ENCODE measurements around the gene RERE.

RERE gene

DNA sequence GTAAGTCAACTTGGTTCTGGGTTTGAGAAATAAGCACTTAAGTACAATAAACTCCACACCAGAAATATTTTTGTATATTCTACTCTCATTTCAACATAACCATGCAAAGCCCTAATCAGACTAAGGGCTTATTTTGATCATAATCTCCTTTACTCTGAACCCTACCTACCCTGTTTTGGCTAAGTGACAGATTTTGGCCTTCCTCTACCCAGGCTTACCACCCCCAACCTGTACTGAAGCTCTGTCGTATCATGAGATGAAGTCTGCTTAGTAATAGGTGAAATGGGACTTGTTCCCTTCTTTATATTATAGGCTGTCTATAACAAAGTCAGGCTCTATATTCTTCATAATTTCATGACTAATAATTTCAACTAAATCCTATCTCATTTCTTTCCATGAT is 135.5 kb downstream of the RERE start:
- DNase-seq (no peak), ATAC-seq (ENCODE audit: insufficient read depth, low read depth) (no peak)
- Histone ChIP-seq H3K36me3 (ENCODE audit: insufficient read depth, low read length) (no peaks in the 10 kb centered on the region), H3K79me2 (ENCODE audit: insufficient read depth, low read length) (peaks cover 34% of the 10 kb centered on the region), H3K9ac (ENCODE audit: low read depth, low read length) (no peak overlapping the region), H3K27ac (ENCODE audit: low read length) (no peak overlapping the region), H3K27me3 (ENCODE audit: insufficient read depth, low read length, poor library complexity) (no peaks in the 10 kb centered on the region), H2AFZ (ENCODE audit: low read depth, low read length) (no peak overlapping the region), H3K4me2 (ENCODE audit: insufficient read depth, low read length) (no peak overlapping the region), H3K4me3 (ENCODE audit: low read depth in 1 of 2, low read length in 2 of 2) (no peak overlapping the region), H4K20me1 (ENCODE audit: insufficient read depth, low read length) (peaks cover 35% of the 10 kb centered on the region), H3K4me1 (ENCODE audit: insufficient read depth, low read length) (no peaks in the 10 kb centered on the region), H3K9me3 (ENCODE audit: insufficient read depth, low read length, severe bottlenecking) (no peaks in the 10 kb centered on the region)
- no peak for TF ChIP-seq CTCF (IDR thresholded peaks at IDR 0.05; ENCODE audit: borderline replicate concordance, extremely low read depth, low read length, poor library complexity, severe bottlenecking)
- no peak for TF ChIP-seq EZH2 (IDR thresholded peaks at IDR 0.05; ENCODE audit: borderline replicate concordance, low read depth, low read length, severe bottlenecking)

DNA sequence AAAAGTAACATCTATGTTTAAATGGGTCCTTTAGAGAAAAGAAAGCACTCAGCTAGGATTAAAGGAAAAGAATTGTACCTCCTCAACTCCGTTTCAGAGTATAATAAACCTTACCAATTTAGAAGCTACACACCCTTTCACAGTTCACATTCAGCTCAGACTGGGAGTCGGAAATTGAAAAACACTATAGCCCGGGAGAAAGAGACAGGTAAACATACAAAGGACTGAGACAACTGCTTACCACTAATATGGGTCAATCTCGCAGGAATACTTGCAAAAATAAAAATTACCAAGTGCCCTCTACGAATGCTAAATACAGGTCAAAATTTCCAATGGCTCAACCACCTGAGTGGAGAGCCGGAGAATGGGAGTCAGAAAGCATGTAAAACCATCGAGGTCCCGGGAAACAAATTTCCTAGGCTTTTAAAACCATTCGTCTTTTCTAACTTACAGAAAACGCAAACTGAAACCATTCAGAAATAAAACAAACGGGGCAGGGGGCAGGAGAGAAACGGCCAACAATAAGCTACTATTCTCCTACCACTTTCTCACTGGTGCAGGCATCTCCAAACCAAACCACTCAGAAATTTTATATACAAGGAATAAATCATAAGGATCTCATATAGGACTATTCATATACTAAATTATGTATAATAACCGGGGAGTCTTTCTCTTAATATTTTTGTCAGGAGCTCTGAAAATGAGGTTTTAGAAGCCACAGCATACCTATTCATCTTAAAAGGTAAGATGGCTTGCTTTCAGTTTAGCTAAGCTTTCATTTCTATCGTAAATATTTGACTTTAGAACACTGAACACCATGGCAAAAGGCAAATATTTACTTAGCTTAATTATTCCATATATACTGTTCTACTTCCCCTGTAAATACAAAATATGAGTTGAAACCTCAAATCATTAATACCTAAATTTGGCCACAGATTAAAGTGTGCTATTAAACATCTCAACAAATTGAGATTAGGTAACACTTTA is 136.5 kb downstream of the RERE start:
- Histone ChIP-seq H4K20me1 (ENCODE audit: insufficient read depth, low read length) (peaks cover 36% of the 10 kb centered on the region), H3K4me3 (ENCODE audit: low read depth in 1 of 2, low read length in 2 of 2) (no peak overlapping the region), H3K4me1 (ENCODE audit: insufficient read depth, low read length) (no peaks in the 10 kb centered on the region), H3K27ac (ENCODE audit: low read length) (no peak overlapping the region), H3K79me2 (ENCODE audit: insufficient read depth, low read length) (peaks cover 35% of the 10 kb centered on the region), H3K9me3 (ENCODE audit: insufficient read depth, low read length, severe bottlenecking) (no peaks in the 10 kb centered on the region), H3K27me3 (ENCODE audit: insufficient read depth, low read length, poor library complexity) (no peaks in the 10 kb centered on the region), H3K4me2 (ENCODE audit: insufficient read depth, low read length) (no peak overlapping the region), H3K9ac (ENCODE audit: low read depth, low read length) (no peak overlapping the region), H2AFZ (ENCODE audit: low read depth, low read length) (no peak overlapping the region), H3K36me3 (ENCODE audit: insufficient read depth, low read length) (no peaks in the 10 kb centered on the region)
- TF ChIP-seq CTCF (IDR thresholded peaks at IDR 0.05; ENCODE audit: borderline replicate concordance, extremely low read depth, low read length, poor library complexity, severe bottlenecking) = no peak
- no peak for TF ChIP-seq EZH2 (IDR thresholded peaks at IDR 0.05; ENCODE audit: borderline replicate concordance, low read depth, low read length, severe bottlenecking)
- DNase-seq (no peak), ATAC-seq (ENCODE audit: insufficient read depth, low read depth) (no peak)

DNA sequence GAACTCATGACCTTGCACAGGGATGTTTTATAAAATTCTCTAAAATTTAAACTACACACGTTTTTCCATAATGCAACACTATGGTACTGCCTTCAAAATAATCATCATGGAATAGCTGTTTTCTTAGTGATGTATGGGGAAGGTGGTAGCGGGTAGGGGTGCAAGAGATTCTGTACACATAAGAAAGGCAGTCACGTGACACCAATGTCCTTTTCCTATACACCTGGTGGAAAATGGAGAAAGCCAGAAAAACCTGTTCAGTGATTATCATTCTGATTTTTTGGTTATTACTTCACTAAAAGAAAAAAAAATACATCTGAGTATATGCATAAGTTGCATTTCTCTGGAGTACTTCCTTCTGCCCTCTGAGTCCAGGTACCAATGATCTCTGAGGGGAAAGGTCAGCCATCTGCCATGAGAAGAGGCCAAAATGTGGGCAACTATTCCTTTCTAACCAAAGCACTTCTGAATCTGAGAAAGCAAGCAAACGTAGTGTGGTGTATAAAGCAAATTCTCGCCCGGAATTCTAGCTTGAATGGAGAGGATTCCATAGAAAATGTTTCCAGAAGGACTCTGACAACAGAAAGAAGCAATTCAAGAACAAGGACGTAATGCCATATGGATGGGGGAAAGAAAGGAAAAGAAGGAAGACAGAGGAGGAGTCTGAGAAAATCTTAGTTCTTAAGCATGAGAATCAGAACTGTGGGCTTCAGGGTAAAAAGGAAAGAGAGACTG is 137.3 kb downstream of the RERE start:
- Histone ChIP-seq H3K9me3 (ENCODE audit: insufficient read depth, low read length, severe bottlenecking) (no peaks in the 10 kb centered on the region), H3K4me2 (ENCODE audit: insufficient read depth, low read length) (no peak overlapping the region), H4K20me1 (ENCODE audit: insufficient read depth, low read length) (peaks cover 36% of the 10 kb centered on the region), H3K4me3 (ENCODE audit: low read depth in 1 of 2, low read length in 2 of 2) (no peak overlapping the region), H3K4me1 (ENCODE audit: insufficient read depth, low read length) (no peaks in the 10 kb centered on the region), H3K27ac (ENCODE audit: low read length) (no peak overlapping the region), H2AFZ (ENCODE audit: low read depth, low read length) (no peak overlapping the region), H3K9ac (ENCODE audit: low read depth, low read length) (no peak overlapping the region), H3K36me3 (ENCODE audit: insufficient read depth, low read length) (no peaks in the 10 kb centered on the region), H3K27me3 (ENCODE audit: insufficient read depth, low read length, poor library complexity) (no peaks in the 10 kb centered on the region), H3K79me2 (ENCODE audit: insufficient read depth, low read length) (peaks cover 35% of the 10 kb centered on the region)
- no peak for DNase-seq
- ATAC-seq (ENCODE audit: insufficient read depth, low read depth) = no peak
- no peak for TF ChIP-seq EZH2 (IDR thresholded peaks at IDR 0.05; ENCODE audit: borderline replicate concordance, low read depth, low read length, severe bottlenecking)
- TF ChIP-seq CTCF (IDR thresholded peaks at IDR 0.05; ENCODE audit: borderline replicate concordance, extremely low read depth, low read length, poor library complexity, severe bottlenecking) = no peak
